Astrocyte (in vitro differentiated cells and primary cell): ENCODE results near the gene TCAIM. TPM values are rescaled to one million over a fixed set of nuclear protein-coding genes. Genes with fewer than 3 reads are reported as not detected.

Source experiments
- DNase-seq: peaks from one replicate; pipeline ENCODE4 v3.0.0-alpha.2; 2010; ENCODE audit warnings: low read depth
- FAIRE-seq: peaks from 2 replicates; lab custom pipeline; 2011; peaks lifted over from hg19 to GRCh38; lab: Jason Lieb, UNC
- H2AFZ ChIP-seq: 2 replicates; pipeline ENCODE4 v1.6.0; 2012; ENCODE audit warnings: low read depth, low read length, inconsistent platforms
- H3K27ac ChIP-seq: 2 replicates; pipeline ENCODE4 v1.5.1; 2011; ENCODE audit warnings: low read depth, low read length, inconsistent platforms
- H3K27me3 ChIP-seq: 2 replicates; pipeline ENCODE4 v1.6.0; 2011; ENCODE audit warnings: low read length, inconsistent platforms; ENCODE audit not compliant: insufficient read depth
- H3K36me3 ChIP-seq: 2 replicates; pipeline ENCODE4 v1.5.1; 2011; ENCODE audit warnings: low read length, inconsistent platforms; ENCODE audit not compliant: insufficient read depth
- H3K4me1 ChIP-seq: 2 replicates; pipeline ENCODE4 v1.5.1; 2011; ENCODE audit warnings: low read length, inconsistent platforms; ENCODE audit not compliant: insufficient read depth
- H3K4me2 ChIP-seq: 2 replicates; pipeline ENCODE4 v1.6.0; 2012; ENCODE audit warnings: low read length, inconsistent platforms
- H3K4me3 ChIP-seq: 2 replicates; pipeline ENCODE4 v1.5.1; 2011; ENCODE audit warnings: low read depth, mild to moderate bottlenecking, low read length, inconsistent platforms; ENCODE audit not compliant: insufficient read depth
- H3K79me2 ChIP-seq: 2 replicates; pipeline ENCODE4 v1.6.0; 2012; ENCODE audit warnings: mild to moderate bottlenecking, low read length, inconsistent platforms; ENCODE audit not compliant: insufficient read depth
- H3K9ac ChIP-seq: 2 replicates; pipeline ENCODE4 v1.6.0; 2012; ENCODE audit warnings: mild to moderate bottlenecking, low read length, inconsistent platforms
- H3K9me3 ChIP-seq: 2 replicates; pipeline ENCODE4 v1.5.1; 2012; ENCODE audit warnings: low read depth, mild to moderate bottlenecking, low read length, inconsistent platforms; ENCODE audit not compliant: insufficient read depth
- H4K20me1 ChIP-seq: 2 replicates; pipeline ENCODE4 v1.6.0; 2012; ENCODE audit warnings: low read length, inconsistent platforms; ENCODE audit not compliant: insufficient read depth
- H3K27ac Mint-ChIP-seq: one replicate; pipeline ENCODE4 v1.8.0; 2021; ENCODE audit warnings: mild to moderate bottlenecking, mixed read lengths; ENCODE audit not compliant: unreplicated experiment
- H3K27me3 Mint-ChIP-seq: one replicate; pipeline ENCODE4 v1.8.0; 2021; ENCODE audit warnings: low read depth, mixed read lengths; ENCODE audit not compliant: unreplicated experiment
- H3K36me3 Mint-ChIP-seq: one replicate; pipeline ENCODE4 v1.8.0; 2021; ENCODE audit warnings: low read depth, mixed read lengths; ENCODE audit not compliant: unreplicated experiment
- H3K4me1 Mint-ChIP-seq: one replicate; pipeline ENCODE4 v1.8.0; 2021; ENCODE audit warnings: low read depth, mixed read lengths; ENCODE audit not compliant: unreplicated experiment
- H3K4me3 Mint-ChIP-seq: one replicate; pipeline ENCODE4 v1.8.0; 2021; ENCODE audit warnings: mild to moderate bottlenecking, moderate library complexity, mixed read lengths; ENCODE audit not compliant: unreplicated experiment
- H3K9me3 Mint-ChIP-seq: one replicate; pipeline ENCODE4 v1.8.0; 2021; ENCODE audit warnings: mild to moderate bottlenecking, mixed read lengths; ENCODE audit not compliant: unreplicated experiment
- EZH2 ChIP-seq: IDR thresholded peaks from 2 replicates; pipeline ENCODE4 v1.6.1; 2012; ENCODE audit warnings: mild to moderate bottlenecking, low read length, inconsistent platforms; ENCODE audit not compliant: insufficient read depth
- total RNA-seq: library from RNA; stranded (reverse); gene quantifications from 2 replicates; pipeline ENCODE4 v1.2.1, GENCODE V29; 2021
- TF ChIP-seq, protein P1 (sequence below): IDR thresholded peaks from 2 replicates; pipeline ENCODE4 v1.5.1; 2011; ENCODE audit warnings: low read depth, mild to moderate bottlenecking, inconsistent platforms, low read length, moderate library complexity; ENCODE audit not compliant: insufficient read depth

The TCAIM gene
- total RNA-seq, 1 donor from 2014 or later = 25.5 TPM

DNA sequence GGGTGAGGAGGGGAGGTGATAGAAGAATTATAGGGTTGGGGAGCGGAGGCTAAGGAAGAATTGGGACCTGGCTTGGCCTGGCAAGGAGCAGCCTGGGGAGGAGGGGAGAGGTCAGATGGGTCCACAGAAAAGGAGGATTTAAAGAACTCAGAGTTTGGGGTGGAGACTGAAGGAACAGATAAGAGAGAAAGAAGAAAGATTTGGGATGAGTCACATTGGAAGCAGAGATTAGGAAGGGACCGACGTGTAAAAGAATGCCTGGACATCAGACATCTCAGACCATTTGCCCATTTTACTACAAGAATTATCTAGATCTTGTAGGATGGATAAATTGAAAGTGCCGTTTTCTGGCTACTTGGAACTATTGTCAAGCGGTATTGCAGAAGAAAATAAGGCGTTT, 10.4 kb downstream of the TCAIM start:
- no peak overlapping the region for H3K4me3 ChIP-seq
- no peak overlapping the region for H3K9ac ChIP-seq
- FAIRE-seq (no peak), DNase-seq (no peak)
- no peak overlapping the region for H3K27ac ChIP-seq
- Mint-ChIP-seq H3K9me3 (no peaks in the 10 kb centered on the region), H3K27me3 (no peaks in the 10 kb centered on the region), H3K4me1 (peaks cover 7% of the 10 kb centered on the region), H3K4me3 (no peak overlapping the region), H3K27ac (no peak overlapping the region), H3K36me3 (peaks cover 4% of the 10 kb centered on the region)
- no peaks in the 10 kb centered on the region for H3K4me1 ChIP-seq
- H2AFZ ChIP-seq = no peak overlapping the region
- peaks cover 2% of the 10 kb centered on the region for H4K20me1 ChIP-seq
- H3K9me3 ChIP-seq = no peaks in the 10 kb centered on the region
- no peaks in the 10 kb centered on the region for H3K27me3 ChIP-seq
- TF ChIP-seq EZH2 = no peak
- TF ChIP-seq, protein P1, sequence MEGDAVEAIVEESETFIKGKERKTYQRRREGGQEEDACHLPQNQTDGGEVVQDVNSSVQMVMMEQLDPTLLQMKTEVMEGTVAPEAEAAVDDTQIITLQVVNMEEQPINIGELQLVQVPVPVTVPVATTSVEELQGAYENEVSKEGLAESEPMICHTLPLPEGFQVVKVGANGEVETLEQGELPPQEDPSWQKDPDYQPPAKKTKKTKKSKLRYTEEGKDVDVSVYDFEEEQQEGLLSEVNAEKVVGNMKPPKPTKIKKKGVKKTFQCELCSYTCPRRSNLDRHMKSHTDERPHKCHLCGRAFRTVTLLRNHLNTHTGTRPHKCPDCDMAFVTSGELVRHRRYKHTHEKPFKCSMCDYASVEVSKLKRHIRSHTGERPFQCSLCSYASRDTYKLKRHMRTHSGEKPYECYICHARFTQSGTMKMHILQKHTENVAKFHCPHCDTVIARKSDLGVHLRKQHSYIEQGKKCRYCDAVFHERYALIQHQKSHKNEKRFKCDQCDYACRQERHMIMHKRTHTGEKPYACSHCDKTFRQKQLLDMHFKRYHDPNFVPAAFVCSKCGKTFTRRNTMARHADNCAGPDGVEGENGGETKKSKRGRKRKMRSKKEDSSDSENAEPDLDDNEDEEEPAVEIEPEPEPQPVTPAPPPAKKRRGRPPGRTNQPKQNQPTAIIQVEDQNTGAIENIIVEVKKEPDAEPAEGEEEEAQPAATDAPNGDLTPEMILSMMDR = no peak
- H3K79me2 ChIP-seq = peaks cover 6% of the 10 kb centered on the region
- no peak overlapping the region for H3K4me2 ChIP-seq
- H3K36me3 ChIP-seq = no peaks in the 10 kb centered on the region

DNA sequence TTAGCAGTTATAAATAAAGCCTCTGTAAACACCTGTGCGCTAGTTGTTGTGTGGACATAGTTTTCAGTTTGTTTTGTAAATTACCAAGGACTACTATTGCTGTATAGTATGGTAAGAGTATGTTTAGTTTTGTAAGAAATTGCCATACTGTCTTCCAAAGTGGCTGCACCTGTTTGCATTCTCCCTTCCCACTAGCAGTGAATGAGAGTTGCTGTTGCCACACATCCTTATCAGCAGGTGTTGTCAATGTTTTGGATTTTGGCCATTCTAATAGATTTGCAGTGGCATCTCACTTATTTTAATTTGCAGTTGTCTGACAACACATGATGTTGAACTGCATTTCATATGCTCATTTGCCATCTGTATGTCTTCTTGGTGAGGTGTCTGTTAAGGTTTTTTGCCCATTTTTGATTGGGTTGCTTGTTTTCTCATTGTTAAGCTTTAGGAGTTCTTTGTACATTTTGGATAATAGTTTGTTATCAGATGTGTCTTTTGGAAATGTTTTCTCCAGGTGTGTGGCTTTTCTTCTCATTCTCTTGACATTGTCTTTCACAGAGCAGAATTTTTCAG, 14.9 kb downstream of the TCAIM start:
- no peak overlapping the region for H3K4me3 Mint-ChIP-seq
- Histone ChIP-seq H2AFZ (no peak overlapping the region), H3K27ac (no peak overlapping the region), H4K20me1 (peaks cover 11% of the 10 kb centered on the region), H3K27me3 (no peaks in the 10 kb centered on the region), H3K9ac (no peak overlapping the region), H3K4me3 (no peak overlapping the region), H3K4me2 (no peak overlapping the region), H3K79me2 (no peaks in the 10 kb centered on the region), H3K9me3 (no peaks in the 10 kb centered on the region), H3K4me1 (peaks cover 13% of the 10 kb centered on the region), H3K36me3 (no peaks in the 10 kb centered on the region)
- FAIRE-seq = no peak
- H3K27me3 Mint-ChIP-seq = no peaks in the 10 kb centered on the region
- H3K4me1 Mint-ChIP-seq = peaks cover 19% of the 10 kb centered on the region
- no peaks in the 10 kb centered on the region for H3K9me3 Mint-ChIP-seq
- TF ChIP-seq, protein P1 = no peak
- TF ChIP-seq EZH2 = no peak
- DNase-seq = no peak
- no peak overlapping the region for H3K27ac Mint-ChIP-seq
- H3K36me3 Mint-ChIP-seq = no peaks in the 10 kb centered on the region

DNA sequence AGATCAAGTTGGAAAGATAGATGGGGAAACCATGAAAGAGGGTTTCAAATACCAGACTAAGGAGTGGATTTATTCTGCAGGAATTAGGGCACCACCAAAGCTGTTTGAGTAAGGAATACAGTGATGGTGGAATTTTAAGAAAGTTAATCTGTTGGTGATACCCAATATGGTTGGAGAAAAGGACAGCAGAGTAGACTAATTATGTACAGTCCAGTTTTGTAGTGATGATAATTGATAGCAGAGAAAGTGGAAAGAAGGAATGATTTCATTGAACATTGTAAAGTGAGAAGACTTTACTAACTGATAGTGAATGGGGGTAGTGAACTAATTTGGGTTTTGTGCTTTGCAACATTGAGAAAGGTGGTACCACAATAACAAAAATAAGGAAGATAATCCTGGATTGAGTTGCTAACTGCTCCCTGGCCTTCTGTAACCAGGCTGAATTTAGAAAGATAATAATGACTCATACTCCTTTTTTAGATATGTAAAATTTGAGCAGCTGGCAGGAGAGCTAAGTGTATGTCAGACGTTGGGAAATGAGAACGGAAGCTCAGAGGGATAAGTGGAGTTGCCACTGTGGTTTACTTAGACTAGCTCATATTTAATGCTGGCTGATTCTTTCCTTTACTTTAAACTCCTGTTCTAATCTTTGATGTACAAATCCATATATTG, 16.9 kb downstream of the TCAIM start:
- Histone ChIP-seq H3K36me3 (peaks cover 3% of the 10 kb centered on the region), H4K20me1 (peaks cover 11% of the 10 kb centered on the region), H3K27me3 (no peaks in the 10 kb centered on the region), H3K9me3 (no peaks in the 10 kb centered on the region), H3K4me3 (no peak overlapping the region), H2AFZ (no peak overlapping the region), H3K4me1 (peaks cover 13% of the 10 kb centered on the region), H3K4me2 (peak overlapping the region; percentile 38), H3K79me2 (no peaks in the 10 kb centered on the region), H3K9ac (peak overlapping the region; percentile 16), H3K27ac (peak overlapping the region; percentile 44)
- no peaks in the 10 kb centered on the region for H3K9me3 Mint-ChIP-seq
- DNase-seq (peak; percentile 86), FAIRE-seq (peak; percentile 90)
- no peak for TF ChIP-seq EZH2
- TF ChIP-seq, protein P1 = no peak
- no peak overlapping the region for H3K4me3 Mint-ChIP-seq
- H3K27ac Mint-ChIP-seq = peak overlapping the region; percentile 16
- H3K36me3 Mint-ChIP-seq = no peaks in the 10 kb centered on the region
- H3K4me1 Mint-ChIP-seq = peaks cover 24% of the 10 kb centered on the region
- no peaks in the 10 kb centered on the region for H3K27me3 Mint-ChIP-seq
